HepG2 (cell line): Measurements from ENCODE around the gene ITGAX. TPM values are rescaled to one million over a fixed set of nuclear protein-coding genes. Genes with fewer than 3 reads are reported as not detected.

Source experiments
- ATAC-seq: fragments of 200-7000 bp; cut with Tn5 transposase; 3 replicates; pipeline ENCODE4 v1.9.1; 2020; ENCODE audit warnings: mild to moderate bottlenecking, moderate library complexity
- BruUV-seq: library from RNA; stranded (reverse); fragments of 400-500 nt; replicated peaks from 2 replicates; lab custom pipeline; 2021; lab: Mats Ljungman, UMichigan
- CTCF ChIA-PET: fragments of 300-600 bp; formaldehyde crosslinking; extraction: SDS; loops from one replicate; lab custom pipeline; 2021; ENCODE audit warnings: low total read pairs, inconsistent platforms, low intra/inter-chr PET ratio; lab: Yijun Ruan, JAX
- POLR2A ChIA-PET: fragments of 350-600 bp; sonication (Branson Sonifier 250); formaldehyde crosslinking; loops from one replicate; lab custom pipeline; 2020; ENCODE audit warnings: antibody characterized with exemption, inconsistent platforms; lab: Yijun Ruan, JAX
- DNase-seq: peaks from one replicate; pipeline ENCODE4 v3.0.0-alpha.2; 2015; ENCODE audit warnings: low spot score
- FAIRE-seq: peaks from 3 replicates; lab custom pipeline; 2011; peaks lifted over from hg19 to GRCh38; lab: Jason Lieb, UNC
- H2AFZ ChIP-seq: one replicate; pipeline ENCODE4 v1.6.1; 2011; ENCODE audit warnings: low read length, inconsistent platforms
- H3K27ac ChIP-seq: fragments of 300-600 bp; 3 replicates; pipeline ENCODE4 v1.8.0; 2011; ENCODE audit warnings: mixed run types, mild to moderate bottlenecking, mixed read lengths, low read length, inconsistent platforms; ENCODE audit not compliant: insufficient read depth; ENCODE audit errors: extremely low read length
- H3K27me3 ChIP-seq, 2 experiments: fragments of 200-600 bp in 1 of 2; 2 replicates in 1 of 2; 3 replicates in 1 of 2; pipeline versions ENCODE4 v1.6.0 to v1.8.0; 2011; ENCODE audit warnings: low read length in 2 of 2, mild to moderate bottlenecking in 2 of 2, moderate library complexity in 2 of 2, inconsistent platforms in 1 of 2; ENCODE audit not compliant: insufficient read depth in 2 of 2, control insufficient read depth in 1 of 2
- H3K36me3 ChIP-seq, 2 experiments: fragments of 200-600 bp in 1 of 2; replicated peaks in 1 of 2; 2 replicates in 1 of 2; 3 replicates in 1 of 2; pipeline versions ENCODE4 v1.5.1 to v1.8.0; 2011; ENCODE audit warnings: low read length in 2 of 2, inconsistent platforms in 1 of 2; ENCODE audit not compliant: insufficient read depth in 2 of 2, control insufficient read depth in 1 of 2
- H3K4me1 ChIP-seq: 2 replicates; pipeline ENCODE4 v1.5.1; 2012; ENCODE audit warnings: low read length, inconsistent platforms; ENCODE audit not compliant: insufficient read depth
- H3K4me2 ChIP-seq: 2 replicates; pipeline ENCODE4 v1.6.0; 2011; ENCODE audit warnings: low read depth, low read length, inconsistent platforms
- H3K4me3 ChIP-seq, 3 experiments: fragments of 200-600 bp in 1 of 3; sonication (generic), shearing (Covaris generic) in 1 of 3; replicated peaks in 1 of 3; 2 replicates each; pipeline ENCODE4 v1.5.1; 2011 to 2016; ENCODE audit warnings: low read length in 3 of 3, inconsistent platforms in 2 of 3, low read depth in 2 of 3, mild to moderate bottlenecking in 2 of 3, control low read depth in 1 of 3, mixed read lengths in 1 of 3; ENCODE audit not compliant: insufficient read depth in 1 of 3
- H3K79me2 ChIP-seq: one replicate; pipeline ENCODE4 v1.6.1; 2011; ENCODE audit warnings: low read length, inconsistent platforms; ENCODE audit not compliant: insufficient read depth
- H3K9ac ChIP-seq: 2 replicates; pipeline ENCODE4 v1.6.0; 2011; ENCODE audit warnings: mild to moderate bottlenecking, low read depth, low read length, inconsistent platforms; ENCODE audit not compliant: insufficient read depth
- H3K9me3 ChIP-seq: 2 replicates; pipeline ENCODE4 v1.5.1; 2012; ENCODE audit warnings: mild to moderate bottlenecking, low read length
- H4K20me1 ChIP-seq: 2 replicates; pipeline ENCODE4 v1.6.0; 2011; ENCODE audit warnings: inconsistent platforms, mild to moderate bottlenecking, low read length, moderate library complexity; ENCODE audit not compliant: insufficient read depth
- BCL3 ChIP-seq: sonication (generic); formaldehyde crosslinking; IDR thresholded peaks from 2 replicates; pipeline ENCODE4 v1.5.1; 2020; ENCODE audit warnings: mild to moderate bottlenecking, missing genetic modification reagents, moderate library complexity
- BCL6 ChIP-seq: IDR thresholded peaks from 2 replicates; pipeline ENCODE4 v1.6.1; 2016; ENCODE audit warnings: missing genetic modification reagents, missing compliant biosample characterization
- BRCA1 ChIP-seq: sonication (generic); formaldehyde crosslinking; IDR thresholded peaks from 2 replicates; pipeline ENCODE4 v1.4.0; 2020; ENCODE audit warnings: missing genetic modification reagents
- GATA4 ChIP-seq: sonication (generic); IDR thresholded peaks from 2 replicates; pipeline ENCODE4 v1.6.1; 2016; ENCODE audit warnings: antibody characterized with exemption, low read depth, borderline replicate concordance
- KDM5B ChIP-seq: sonication (generic); formaldehyde crosslinking; IDR thresholded peaks from 2 replicates; pipeline ENCODE4 v1.4.0; 2020; ENCODE audit warnings: missing genetic modification reagents, mild to moderate bottlenecking, borderline replicate concordance
- NFE2 ChIP-seq: sonication (generic); formaldehyde crosslinking; IDR thresholded peaks from 2 replicates; pipeline ENCODE4 v1.4.0; 2020; ENCODE audit warnings: missing genetic modification reagents
- NR3C1 ChIP-seq: sonication (generic); formaldehyde crosslinking; IDR thresholded peaks from 2 replicates; pipeline ENCODE4 v1.4.0; 2020; ENCODE audit warnings: missing genetic modification reagents
- PATZ1 ChIP-seq: sonication (generic); formaldehyde crosslinking; IDR thresholded peaks from 2 replicates; pipeline ENCODE4 v1.4.0; 2020; ENCODE audit warnings: missing genetic modification reagents
- RARG ChIP-seq: sonication (generic); formaldehyde crosslinking; IDR thresholded peaks from 2 replicates; pipeline ENCODE4 v1.4.0; 2020; ENCODE audit warnings: low read depth, mild to moderate bottlenecking, missing genetic modification reagents
- SOX5 ChIP-seq: IDR thresholded peaks from 2 replicates; pipeline ENCODE4 v1.6.1; 2016; ENCODE audit warnings: borderline replicate concordance
- ZNF12 ChIP-seq: sonication (generic); formaldehyde crosslinking; IDR thresholded peaks from 2 replicates; pipeline ENCODE4 v1.5.0; 2020; ENCODE audit warnings: missing genetic modification reagents
- ZNF234 ChIP-seq: sonication (generic); formaldehyde crosslinking; conservative IDR thresholded peaks from 2 replicates; pipeline ENCODE4 v1.5.1; 2020; ENCODE audit warnings: mild to moderate bottlenecking, missing genetic modification reagents
- ZNF292 ChIP-seq: sonication (generic); formaldehyde crosslinking; IDR thresholded peaks from 2 replicates; pipeline ENCODE4 v1.8.1; 2022; ENCODE audit warnings: mild to moderate bottlenecking, low read depth, missing genetic modification reagents, borderline replicate concordance
- ZNF766 ChIP-seq: sonication (generic); formaldehyde crosslinking; IDR thresholded peaks from 2 replicates; pipeline ENCODE4 v1.5.0; 2020; ENCODE audit warnings: missing genetic modification reagents, borderline replicate concordance
- ZNF878 ChIP-seq: sonication (generic); formaldehyde crosslinking; IDR thresholded peaks from 2 replicates; pipeline ENCODE4 v1.8.1; 2023; ENCODE audit warnings: mild to moderate bottlenecking, missing genetic modification reagents, moderate library complexity
- WGBS: methylation state at CpG from one replicate; pipeline ENCODE4 v1.1.6; 2017; ENCODE audit warnings: low lambda C conversion rate; 5-methylcytosine and 5-hydroxymethylcytosine counted together
- in situ Hi-C: cut with HindIII; loops from 2 replicates; pipeline ENCODE4 v1.10.0; 2017; ENCODE audit warnings: low pct_unique_long_range_greater_than_20kb; ENCODE audit not compliant: extremely low pct_ligation_motif_present
- intact Hi-C: fragments of 100-400 bp; cut with micrococcal nuclease; formaldehyde crosslinking; loops from one replicate; pipeline ENCODE4 v1.10.0; 2022; ENCODE audit not compliant: unreplicated experiment
- polyA plus RNA-seq, 8 experiments: library from polyadenylated mRNA; depleted of rRNA in 3 of 8; stranded (reverse) in 7 of 8; unstranded in 1 of 8; fragments of >200 nt; fragmentation: Illumina TruSeq in 4 of 8; extraction: Trizol in 4 of 8; gene quantifications; 2 replicates each; pipeline versions ENCODE4 v1.2.1 to v1.2.3, GENCODE V29; 2011 to 2016; ENCODE audit warnings: low read depth in 4 of 8, missing spikeins in 1 of 8, mixed read lengths in 1 of 8; ENCODE audit not compliant: insufficient read depth in 1 of 8
- total RNA-seq, 5 experiments: library from RNA; depleted of rRNA; stranded (reverse); fragments of >200 nt; fragmentation: Illumina TruSeq; extraction: Trizol; gene quantifications; 2 replicates each; pipeline ENCODE4 v1.2.3, GENCODE V29; 2016; ENCODE audit warnings: low read depth in 1 of 5

ITGAX gene
- total and polyA plus RNA-seq, 2 of the 13 experiments (the other 11 are each of a cell fraction or from before 2014, with no cell fraction given) = 0.32 TPM; not detected in 1

GRCh38 chr16:31351942-31352325 lies 3.0 kb upstream of the ITGAX start:
- ChIA-PET CTCF (no interaction called here), POLR2A (no interaction called here)
- Histone ChIP-seq H3K4me3 (no peak overlapping the region), H3K27me3 (peaks cover 9 to 39% of the 10 kb centered on the region in 2 experiments; a peak in 4 of 5 replicates), H3K4me2 (no peak overlapping the region), H3K27ac (no peak overlapping the region), H4K20me1 (no peaks in the 10 kb centered on the region), H3K79me2 (no peaks in the 10 kb centered on the region), H3K9ac (no peak overlapping the region), H3K4me1 (no peaks in the 10 kb centered on the region), H2AFZ (no peak overlapping the region), H3K36me3 (no peaks in the 10 kb centered on the region), H3K9me3 (no peaks in the 10 kb centered on the region)
- no TSS peak for BruUV-seq
- no peak for DNase-seq
- intact Hi-C loops = no loop called here
- TF ChIP-seq ZNF12 = no peak
- TF ChIP-seq NFE2 = no peak
- TF ChIP-seq BCL6 (CRISPR knock-in tag) = no peak
- WGBS = 8% methylated on average over 6 of the region's 6 CpGs
- in situ Hi-C loops = no loop called here
- FAIRE-seq = no peak
- no peak for ATAC-seq

GRCh38 chr16:31352376-31353115 lies 2.4 kb upstream of the ITGAX start:
- Histone ChIP-seq H2AFZ (no peak overlapping the region), H3K4me1 (no peaks in the 10 kb centered on the region), H3K9me3 (no peaks in the 10 kb centered on the region), H4K20me1 (no peaks in the 10 kb centered on the region), H3K4me3 (no peak overlapping the region), H3K27me3 (peaks cover 10 to 39% of the 10 kb centered on the region in 2 experiments; a peak in 4 of 5 replicates), H3K4me2 (no peak overlapping the region), H3K27ac (no peak overlapping the region), H3K79me2 (no peaks in the 10 kb centered on the region), H3K36me3 (no peaks in the 10 kb centered on the region), H3K9ac (no peak overlapping the region)
- FAIRE-seq = no peak
- TF ChIP-seq NR3C1 (no peak), RARG (no peak), ZNF292 (CRISPR knock-in tag) (no peak), ZNF766 (no peak), SOX5 (CRISPR knock-in tag) (no peak), KDM5B (no peak), ZNF878 (CRISPR knock-in tag) (no peak), PATZ1 (CRISPR knock-in tag) (no peak), GATA4 (no peak), ZNF234 (CRISPR knock-in tag) (no peak), BRCA1 (CRISPR knock-in tag) (no peak), BCL3 (CRISPR knock-in tag) (no peak)
- 42% methylated on average over 16 of the region's 22 CpGs for WGBS
- intact Hi-C loops (no loop called here), in situ Hi-C loops (no loop called here)
- DNase-seq = no peak
- CTCF ChIA-PET = no interaction called here
- no peak for ATAC-seq
- no TSS peak for BruUV-seq
- POLR2A ChIA-PET = no interaction called here
